Osteocyte (in vitro differentiated cells): ENCODE measurements around the gene PANK1. TPM values are rescaled to one million over a fixed set of nuclear protein-coding genes. Genes with fewer than 3 reads are reported as not detected.
A peak's percentile ranks its signal among the peaks of the same experiment; 100 is the strongest.

Source experiments
- DNase-seq: peaks from one replicate; pipeline ENCODE4 v3.0.0; 2021; ENCODE audit warnings: mixed read lengths; ENCODE audit not compliant: unreplicated experiment; ENCODE audit errors: extremely low spot score
- H3K27ac Mint-ChIP-seq: one replicate; pipeline ENCODE4 v1.8.0; 2021; ENCODE audit warnings: mild to moderate bottlenecking, mixed read lengths; ENCODE audit not compliant: unreplicated experiment
- H3K27me3 Mint-ChIP-seq: one replicate; pipeline ENCODE4 v1.8.0; 2021; ENCODE audit warnings: mixed read lengths; ENCODE audit not compliant: unreplicated experiment
- H3K36me3 Mint-ChIP-seq: one replicate; pipeline ENCODE4 v1.8.0; 2021; ENCODE audit warnings: mixed read lengths; ENCODE audit not compliant: unreplicated experiment
- H3K4me1 Mint-ChIP-seq: one replicate; pipeline ENCODE4 v1.8.0; 2021; ENCODE audit warnings: mixed read lengths; ENCODE audit not compliant: unreplicated experiment
- H3K4me3 Mint-ChIP-seq: one replicate; pipeline ENCODE4 v1.8.0; 2021; ENCODE audit warnings: mild to moderate bottlenecking, moderate library complexity, mixed read lengths; ENCODE audit not compliant: unreplicated experiment
- H3K9me3 Mint-ChIP-seq: one replicate; pipeline ENCODE4 v1.8.0; 2021; ENCODE audit warnings: mixed read lengths; ENCODE audit not compliant: unreplicated experiment
- CTCF ChIP-seq: fragments of 200-600 bp; sonication (generic); IDR thresholded peaks from 2 replicates; pipeline ENCODE4 v1.5.0; 2021; ENCODE audit warnings: antibody characterized with exemption, mild to moderate bottlenecking, moderate library complexity
- microRNA-seq: library from miRNA; unstranded; fragments of <30 nt; microRNA quantifications from one replicate; pipeline ENCODE4 v1.1.0, GENCODE V29; 2020; ENCODE audit not compliant: unreplicated experiment
- total RNA-seq: library from RNA; stranded (reverse); gene quantifications from 2 replicates; pipeline ENCODE4 v1.2.1, GENCODE V29; 2021

PANK1 gene
- total RNA-seq, 1 donor from 2014 or later = 6.6 TPM

DNA sequence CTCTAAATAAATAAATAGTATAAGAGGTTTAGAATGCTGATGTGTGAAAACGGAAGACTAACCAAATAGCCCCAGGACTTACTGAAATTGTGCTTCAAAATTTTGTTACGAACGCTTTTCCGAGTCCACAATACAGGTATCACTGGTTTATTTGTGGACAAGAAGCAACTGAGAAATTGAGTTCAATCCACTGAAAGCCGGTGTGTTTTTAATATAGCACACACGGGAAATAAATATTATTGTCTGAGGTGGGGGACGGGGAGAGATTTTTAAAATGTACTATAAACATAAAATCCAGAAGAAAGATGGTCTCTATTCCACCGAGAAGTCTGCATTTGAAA, 110.2 kb downstream of the PANK1 start:
- DNase-seq = no peak
- no peak for TF ChIP-seq CTCF
- Mint-ChIP-seq H3K27me3 (no peaks in the 10 kb centered on the region), H3K4me1 (peaks cover 22% of the 10 kb centered on the region), H3K27ac (peak overlapping the region; percentile 58), H3K4me3 (peak overlapping the region; percentile 80), H3K9me3 (no peaks in the 10 kb centered on the region), H3K36me3 (peaks cover 6% of the 10 kb centered on the region)

Small RNAs within 50 kb of the gene (microRNA-seq; reads per million reads assigned to microRNA genes)
- gene MIR107 = 498 reads per million, percentile 73 among the genes with 10 or more reads in this experiment

Other genes starting within 250 kb of the PANK1 start
- gene IFIT5, start 230.7 kb downstream of the PANK1 start, total RNA-seq = 22.5 and 22.7 TPM in 2 replicates
- gene SLC16A12, start 109.6 kb downstream of the PANK1 start, total RNA-seq = 7.9 and 8.4 TPM in 2 replicates
- 9.8 and 9.9 TPM in 2 replicates for gene KIF20B, start 56.3 kb upstream of the PANK1 start, total RNA-seq